ENCODE measurements around the gene PIK3C2B. TPM values are rescaled to one million over a fixed set of nuclear protein-coding genes. Genes with fewer than 3 reads are reported as not detected.
A peak's percentile ranks its signal among the peaks of the same experiment; 100 is the strongest.
"Not testable (repeated sequence)": the region's sequence is repeated elsewhere in the genome, so short reads cannot be mapped to it uniquely, and the experiment has no call there.

Gene PIK3C2B
- polyA plus RNA-seq, 1 donor from 2014 or later, result 8.1 TPM

- Mint-ChIP-seq H3K9me3 (peaks cover 0 to 2% (median 0%) of the 10 kb centered on the region in 3 donors), H3K27me3 (peaks cover 3% of the 10 kb centered on the region), H3K4me1 (peaks cover 43 to 49% (median 45%) of the 10 kb centered on the region in 3 donors), H3K36me3 (no peaks in the 10 kb centered on the region), H3K4me3 (no peak overlapping the region), H3K27ac (peak overlapping the region in 1 of 3 donors; percentile 38)
Observed at GRCh38 chr1:204502241-204502640, 7.6 kb upstream of the PIK3C2B start.

GRCh38 chr1:204499511-204500468 lies 5.2 kb upstream of the PIK3C2B start:
- H3K4me3 Mint-ChIP-seq, result peak overlapping the region in 3 of 4 donors; percentile 71 to 74 (median 72)
- H3K27ac Mint-ChIP-seq, result peak overlapping the region in 1 of 3 donors; percentile 81
- H3K27me3 Mint-ChIP-seq, result no peaks in the 10 kb centered on the region
- no peaks in the 10 kb centered on the region for H3K36me3 Mint-ChIP-seq
- H3K9me3 Mint-ChIP-seq, result no peaks in the 10 kb centered on the region
- H3K4me1 Mint-ChIP-seq, result peaks cover 37 to 50% (median 45%) of the 10 kb centered on the region in 3 donors

GRCh38 chr1:204498981-204499380 lies 4.4 kb upstream of the PIK3C2B start:
- Mint-ChIP-seq H3K9me3 (no peaks in the 10 kb centered on the region), H3K4me3 (peak overlapping the region in 2 of 4 donors; percentile 71 to 74), H3K36me3 (no peaks in the 10 kb centered on the region), H3K27me3 (no peaks in the 10 kb centered on the region), H3K4me1 (peaks cover 39 to 50% (median 43%) of the 10 kb centered on the region in 3 donors), H3K27ac (peak overlapping the region in 1 of 3 donors; percentile 81)

GRCh38 chr1:204495777-204496176 lies 1.2 kb upstream of the PIK3C2B start:
- Mint-ChIP-seq H3K4me3 (peak overlapping the region; percentile 92 to 99 (median 97)), H3K4me1 (peaks cover 43 to 53% (median 52%) of the 10 kb centered on the region in 3 donors), H3K27me3 (no peaks in the 10 kb centered on the region), H3K9me3 (no peaks in the 10 kb centered on the region), H3K36me3 (peaks cover 3% of the 10 kb centered on the region), H3K27ac (peak overlapping the region; percentile 89 to 95 (median 94))

GRCh38 chr1:204495078-204495753 lies 611 bp upstream of the PIK3C2B start:
- Mint-ChIP-seq H3K27me3 (no peaks in the 10 kb centered on the region), H3K36me3 (peaks cover 6% of the 10 kb centered on the region), H3K9me3 (no peaks in the 10 kb centered on the region), H3K4me1 (peaks cover 47 to 59% (median 57%) of the 10 kb centered on the region in 3 donors), H3K4me3 (peak overlapping the region; percentile 92 to 99 (median 97)), H3K27ac (peak overlapping the region; percentile 94 to 95 (median 95))

- Mint-ChIP-seq H3K27me3 (no peaks in the 10 kb centered on the region), H3K27ac (peak overlapping the region; percentile 92 to 95 (median 95)), H3K4me1 (peaks cover 54 to 63% (median 61%) of the 10 kb centered on the region in 3 donors), H3K9me3 (no peaks in the 10 kb centered on the region), H3K36me3 (peaks cover 7% of the 10 kb centered on the region), H3K4me3 (peak overlapping the region; percentile 92 to 97 (median 96))
Observed at GRCh38 chr1:204493984-204494280, 673 bp downstream of the PIK3C2B start.

GRCh38 chr1:204493145-204493983 lies 1.2 kb downstream of the PIK3C2B start:
- Mint-ChIP-seq H3K27me3 (no peaks in the 10 kb centered on the region), H3K4me3 (peak overlapping the region; percentile 92 to 97 (median 96)), H3K27ac (peak overlapping the region; percentile 90 to 95 (median 95)), H3K9me3 (no peaks in the 10 kb centered on the region), H3K36me3 (peaks cover 7% of the 10 kb centered on the region), H3K4me1 (peaks cover 51 to 64% (median 62%) of the 10 kb centered on the region in 3 donors)

- H3K9me3 Mint-ChIP-seq, result peaks cover 0 to 2% (median 0%) of the 10 kb centered on the region in 3 donors
- H3K27ac Mint-ChIP-seq, result peak overlapping the region in 2 of 3 donors; percentile 89 to 95
- H3K4me1 Mint-ChIP-seq, result peaks cover 47 to 68% (median 59%) of the 10 kb centered on the region in 3 donors
- peaks cover 10% of the 10 kb centered on the region for H3K36me3 Mint-ChIP-seq
- peak overlapping the region; percentile 92 to 97 (median 96) for H3K4me3 Mint-ChIP-seq
- H3K27me3 Mint-ChIP-seq, result no peaks in the 10 kb centered on the region
Observed at GRCh38 chr1:204491655-204492054, 3.0 kb downstream of the PIK3C2B start.

- Mint-ChIP-seq H3K27ac (peak overlapping the region in 1 of 3 donors; percentile 33), H3K4me1 (peaks cover 54 to 65% (median 60%) of the 10 kb centered on the region in 3 donors), H3K27me3 (no peaks in the 10 kb centered on the region), H3K4me3 (peak overlapping the region in 1 of 4 donors; percentile 73), H3K9me3 (peaks cover 0 to 2% (median 0%) of the 10 kb centered on the region in 3 donors), H3K36me3 (peaks cover 13% of the 10 kb centered on the region)
Observed at GRCh38 chr1:204487256-204487615, 7.4 kb downstream of the PIK3C2B start.

GRCh38 chr1:204486513-204487255 lies 7.9 kb downstream of the PIK3C2B start:
- Mint-ChIP-seq H3K27ac (peak overlapping the region in 1 of 3 donors; percentile 33), H3K36me3 (peaks cover 12% of the 10 kb centered on the region), H3K4me1 (peaks cover 54 to 60% (median 60%) of the 10 kb centered on the region in 3 donors)
- not testable (repeated sequence) for H3K9me3 Mint-ChIP-seq, H3K4me3 Mint-ChIP-seq, H3K27me3 Mint-ChIP-seq

GRCh38 chr1:204483791-204484190 lies 10.8 kb downstream of the PIK3C2B start:
- Mint-ChIP-seq H3K4me3 (peak overlapping the region in 3 of 4 donors; percentile 23 to 73 (median 38)), H3K27me3 (no peaks in the 10 kb centered on the region), H3K36me3 (peaks cover 7% of the 10 kb centered on the region), H3K9me3 (peaks cover 0 to 2% (median 0%) of the 10 kb centered on the region in 3 donors), H3K4me1 (peaks cover 62 to 69% (median 69%) of the 10 kb centered on the region in 3 donors), H3K27ac (peak overlapping the region; percentile 66 to 91 (median 89))

- Mint-ChIP-seq H3K4me3 (peak overlapping the region in 3 of 4 donors; percentile 84 to 94 (median 91)), H3K36me3 (peaks cover 6% of the 10 kb centered on the region), H3K27me3 (no peaks in the 10 kb centered on the region), H3K9me3 (no peaks in the 10 kb centered on the region), H3K27ac (peak overlapping the region in 2 of 3 donors; percentile 95 to 97), H3K4me1 (peaks cover 80 to 85% (median 80%) of the 10 kb centered on the region in 3 donors)
Observed at GRCh38 chr1:204480515-204480914, 14.1 kb downstream of the PIK3C2B start.

- Mint-ChIP-seq H3K9me3 (no peaks in the 10 kb centered on the region), H3K36me3 (peaks cover 6% of the 10 kb centered on the region), H3K4me3 (peak overlapping the region in 2 of 4 donors; percentile 60 to 87), H3K27ac (peak overlapping the region in 2 of 3 donors; percentile 82 to 85), H3K27me3 (no peaks in the 10 kb centered on the region), H3K4me1 (peaks cover 77 to 89% (median 79%) of the 10 kb centered on the region in 3 donors)
Observed at GRCh38 chr1:204479387-204480136, 15.0 kb downstream of the PIK3C2B start.
